GM19372 (cell line): ENCODE results near the gene CCDC179.
A peak's percentile ranks its signal among the peaks of the same experiment; 100 is the strongest.

Experiments
- ATAC-seq: cut with Tn5 transposase; IDR thresholded peaks from one replicate; pipeline ENCODE4 v1.9.1; 2021; ENCODE audit warnings: mild to moderate bottlenecking, low read depth, moderate library complexity; ENCODE audit not compliant: unreplicated experiment

The CCDC179 gene

GRCh38 chr11:22860241-22860640 lies at the start of gene CCDC179:
TSS of gene CCDC179 (minus strand) at chr11:22860474. CDS start at chr11:22860421, 53 bp downstream.
- no peak for ATAC-seq

GRCh38 chr11:22903782-22904181 lies 43.5 kb upstream of the CCDC179 start:
- ATAC-seq = peak; percentile 61

- no peak for ATAC-seq
Observed at GRCh38 chr11:22901603-22902002, 41.3 kb upstream of the CCDC179 start.

- no peak for ATAC-seq
Observed at GRCh38 chr11:22900764-22901486, 40.7 kb upstream of the CCDC179 start.

- ATAC-seq = no peak
Observed at GRCh38 chr11:22898036-22898435, 37.8 kb upstream of the CCDC179 start.

- no peak for ATAC-seq
Observed at GRCh38 chr11:22890227-22890626, 30.0 kb upstream of the CCDC179 start.

GRCh38 chr11:22884217-22884616 lies 23.9 kb upstream of the CCDC179 start:
- no peak for ATAC-seq

- ATAC-seq = no peak
Observed at GRCh38 chr11:22879630-22880029, 19.4 kb upstream of the CCDC179 start.

- no peak for ATAC-seq
Observed at GRCh38 chr11:22878604-22879003, 18.3 kb upstream of the CCDC179 start.

- no peak for ATAC-seq
Observed at GRCh38 chr11:22878039-22878438, 17.8 kb upstream of the CCDC179 start.

GRCh38 chr11:22875869-22876473 lies 15.7 kb upstream of the CCDC179 start:
- ATAC-seq = peak; percentile 96

GRCh38 chr11:22869325-22869724 lies 9.1 kb upstream of the CCDC179 start:
- ATAC-seq = no peak

- ATAC-seq = no peak
Observed at GRCh38 chr11:22859756-22860155, 518 bp downstream of the CCDC179 start.

- ATAC-seq = no peak
Observed at GRCh38 chr11:22851477-22851876, 8.8 kb downstream of the CCDC179 start.

GRCh38 chr11:22846726-22847125 lies 13.5 kb downstream of the CCDC179 start:
- no peak for ATAC-seq

- ATAC-seq = no peak
Observed at GRCh38 chr11:22832315-22833015, 27.8 kb downstream of the CCDC179 start.

GRCh38 chr11:22830082-22830414 lies 30.2 kb downstream of the CCDC179 start:
- no peak for ATAC-seq

GRCh38 chr11:22829231-22830081 lies 30.8 kb downstream of the CCDC179 start, which contains the start of gene SVIP:
TSS of gene SVIP (minus strand) at chr11:22829801. CDS start at chr11:22829748, 53 bp downstream.
- ATAC-seq = peak; percentile 86

GRCh38 chr11:22828373-22828772 lies 31.9 kb downstream of the CCDC179 start:
- no peak for ATAC-seq

GRCh38 chr11:22822203-22822602 lies 38.1 kb downstream of the CCDC179 start:
- ATAC-seq = no peak

GRCh38 chr11:22809893-22810292 lies 50.4 kb downstream of the CCDC179 start:
- ATAC-seq = no peak
